ENCODE results near the gene MOB3A.
A peak's percentile ranks its signal among the peaks of the same experiment; 100 is the strongest.

Gene MOB3A

GRCh38 chr19:2049741-2050348 is 46.3 kb downstream of the MOB3A start:
- no peak for DNase-seq (ENCODE audit: low read depth)
- peak overlapping the region; percentile 93 for H3K4me3 ChIP-seq (ENCODE audit: low read depth, low read length)
- TF ChIP-seq CTCF (IDR thresholded peaks at IDR 0.05; ENCODE audit: low read depth, low read length, missing control alignments), result no peak
- in situ Hi-C loops (cut with HindIII; ENCODE audit: low sequenced_read_pairs), result no loop called here

- peak overlapping the region; percentile 93 for H3K4me3 ChIP-seq (ENCODE audit: low read depth, low read length)
- no peak for DNase-seq (ENCODE audit: low read depth)
- TF ChIP-seq CTCF (IDR thresholded peaks at IDR 0.05; ENCODE audit: low read depth, low read length, missing control alignments), result no peak
- in situ Hi-C loops (cut with HindIII; ENCODE audit: low sequenced_read_pairs), result no loop called here
Observed at GRCh38 chr19:2048959-2049740, 47.0 kb downstream of the MOB3A start.

GRCh38 chr19:2048104-2048958 is 47.8 kb downstream of the MOB3A start:
- peak overlapping the region; percentile 93 for H3K4me3 ChIP-seq (ENCODE audit: low read depth, low read length)
- in situ Hi-C loops (cut with HindIII; ENCODE audit: low sequenced_read_pairs), result no loop called here
- DNase-seq (ENCODE audit: low read depth), result no peak
- no peak for TF ChIP-seq CTCF (IDR thresholded peaks at IDR 0.05; ENCODE audit: low read depth, low read length, missing control alignments)

- in situ Hi-C loops (cut with HindIII; ENCODE audit: low sequenced_read_pairs), result no loop called here
- H3K4me3 ChIP-seq (ENCODE audit: low read depth, low read length), result no peak overlapping the region
- DNase-seq (ENCODE audit: low read depth), result no peak
- TF ChIP-seq CTCF (IDR thresholded peaks at IDR 0.05; ENCODE audit: low read depth, low read length, missing control alignments), result no peak
Observed at GRCh38 chr19:2047449-2048103, 48.5 kb downstream of the MOB3A start.

GRCh38 chr19:2047076-2047448 is 49.1 kb downstream of the MOB3A start:
- in situ Hi-C loops (cut with HindIII; ENCODE audit: low sequenced_read_pairs), result no loop called here
- no peak overlapping the region for H3K4me3 ChIP-seq (ENCODE audit: low read depth, low read length)
- DNase-seq (ENCODE audit: low read depth), result no peak
- no peak for TF ChIP-seq CTCF (IDR thresholded peaks at IDR 0.05; ENCODE audit: low read depth, low read length, missing control alignments)
